ENCODE data around the gene DYNC1LI1.

Gene DYNC1LI1

GRCh38 chr3:32487781-32488473, 82.7 kb downstream of the DYNC1LI1 start:
- no peak for DNase-seq

- DNase-seq: no peak
Observed at GRCh38 chr3:32484436-32484835, 86.2 kb downstream of the DYNC1LI1 start.

- DNase-seq: no peak
Observed at GRCh38 chr3:32483772-32484171, 86.9 kb downstream of the DYNC1LI1 start.

GRCh38 chr3:32482693-32483092, 88.0 kb downstream of the DYNC1LI1 start:
- no peak for DNase-seq

DNA sequence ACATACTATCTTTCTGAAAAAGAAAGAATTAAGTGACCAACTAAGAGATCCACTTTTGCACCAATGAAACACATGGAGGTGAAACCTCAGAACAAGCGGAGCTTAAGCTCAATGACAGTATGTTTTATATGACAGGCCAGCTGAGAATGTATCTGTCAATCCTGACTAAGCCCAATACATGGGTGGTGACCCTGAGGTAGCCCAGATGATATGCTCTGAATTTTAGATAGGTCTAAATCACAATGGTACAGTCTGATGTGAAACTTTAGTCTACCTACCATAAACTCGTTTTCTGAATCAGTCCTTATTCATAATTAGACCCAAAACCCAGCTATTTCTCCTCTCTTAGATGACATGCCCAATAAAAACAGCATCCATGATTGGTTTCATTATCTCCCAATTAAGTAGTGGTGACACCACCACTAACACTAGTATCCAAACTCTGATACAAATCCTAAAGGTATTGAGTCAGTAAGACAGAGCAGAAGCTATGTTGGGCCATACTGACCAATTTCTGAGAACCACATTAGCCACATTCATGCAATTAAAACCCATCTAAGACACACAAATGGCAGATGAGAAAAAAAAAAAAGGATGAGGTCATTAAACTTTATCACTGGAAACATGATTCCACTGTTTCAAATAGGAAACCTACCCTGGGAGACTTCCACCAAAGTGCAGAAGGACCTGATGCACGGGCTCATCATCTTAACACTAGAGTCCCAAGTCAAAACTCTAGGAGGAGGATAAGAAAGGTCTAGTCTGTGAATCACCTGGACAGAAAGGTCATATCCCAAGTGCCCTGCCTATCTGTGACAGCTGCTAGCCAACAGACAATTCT, 88.6 kb downstream of the DYNC1LI1 start:
- no peak for DNase-seq

- no peak for DNase-seq
Observed at GRCh38 chr3:32480604-32481003, 90.1 kb downstream of the DYNC1LI1 start.
